Right atrium auricular region (tissue), 2 donors: ENCODE results near the gene DCUN1D2. TPM values are rescaled to one million over a fixed set of nuclear protein-coding genes. Genes with fewer than 3 reads are reported as not detected.

Source experiments
- DNase-seq: peaks from one replicate; pipeline ENCODE4 v3.0.0-alpha.2; 2019; ENCODE audit warnings: low spot score
- H3K27ac ChIP-seq, 2 donors: fragments of 200-600 bp; sonication (generic); 1 replicate in 1 of 2; 2 replicates in 1 of 2; pipeline ENCODE4 v1.5.1; 2016 to 2019
- H3K27me3 ChIP-seq, 2 donors: fragments of 200-600 bp; sonication (generic); one replicate each; pipeline versions ENCODE4 v1.5.1 to v1.6.0; 2017 to 2019
- H3K36me3 ChIP-seq: fragments of 200-600 bp; sonication (generic); one replicate; pipeline ENCODE4 v1.5.1; 2016
- H3K4me1 ChIP-seq, 2 donors: fragments of 200-600 bp; sonication (generic); one replicate each; pipeline versions ENCODE4 v1.5.1 to v1.6.0; 2017 to 2019
- H3K4me3 ChIP-seq, 2 donors: fragments of 200-600 bp; sonication (generic); 1 replicate in 1 of 2; 2 replicates in 1 of 2; pipeline ENCODE4 v1.5.1; 2017 to 2019; ENCODE audit warnings: mild to moderate bottlenecking in 1 of 2, moderate library complexity in 1 of 2
- H3K9me3 ChIP-seq, 2 donors: fragments of 200-600 bp; sonication (generic); one replicate each; pipeline ENCODE4 v1.5.1; 2019
- total RNA-seq, 2 donors: library from RNA; depleted of rRNA; stranded (reverse); fragments of >200 nt; gene quantifications; one replicate each; pipeline ENCODE4 v1.1.0, GENCODE V29; 2016
- TF ChIP-seq, protein P1 (sequence below), 2 donors: fragments of 200-600 bp; sonication (generic); IDR thresholded peaks; one replicate each; pipeline ENCODE4 v1.5.1; 2019; ENCODE audit warnings: antibody characterized with exemption in 2 of 2

The DCUN1D2 gene
- total RNA-seq, 2 donors from 2014 or later = 45.3 to 65.5 TPM

- H3K36me3 ChIP-seq = peaks cover 89% of the 10 kb centered on the region
- TF ChIP-seq, protein P1, sequence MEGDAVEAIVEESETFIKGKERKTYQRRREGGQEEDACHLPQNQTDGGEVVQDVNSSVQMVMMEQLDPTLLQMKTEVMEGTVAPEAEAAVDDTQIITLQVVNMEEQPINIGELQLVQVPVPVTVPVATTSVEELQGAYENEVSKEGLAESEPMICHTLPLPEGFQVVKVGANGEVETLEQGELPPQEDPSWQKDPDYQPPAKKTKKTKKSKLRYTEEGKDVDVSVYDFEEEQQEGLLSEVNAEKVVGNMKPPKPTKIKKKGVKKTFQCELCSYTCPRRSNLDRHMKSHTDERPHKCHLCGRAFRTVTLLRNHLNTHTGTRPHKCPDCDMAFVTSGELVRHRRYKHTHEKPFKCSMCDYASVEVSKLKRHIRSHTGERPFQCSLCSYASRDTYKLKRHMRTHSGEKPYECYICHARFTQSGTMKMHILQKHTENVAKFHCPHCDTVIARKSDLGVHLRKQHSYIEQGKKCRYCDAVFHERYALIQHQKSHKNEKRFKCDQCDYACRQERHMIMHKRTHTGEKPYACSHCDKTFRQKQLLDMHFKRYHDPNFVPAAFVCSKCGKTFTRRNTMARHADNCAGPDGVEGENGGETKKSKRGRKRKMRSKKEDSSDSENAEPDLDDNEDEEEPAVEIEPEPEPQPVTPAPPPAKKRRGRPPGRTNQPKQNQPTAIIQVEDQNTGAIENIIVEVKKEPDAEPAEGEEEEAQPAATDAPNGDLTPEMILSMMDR (IDR thresholded peaks at IDR 0.05) = no peak
- H3K4me3 ChIP-seq = no peak overlapping the region
- DNase-seq = no peak
- H3K27me3 ChIP-seq = no peaks in the 10 kb centered on the region
- H3K27ac ChIP-seq = no peak overlapping the region
- no peaks in the 10 kb centered on the region for H3K9me3 ChIP-seq
- H3K4me1 ChIP-seq = peaks cover 0 to 19% of the 10 kb centered on the region in 2 donors
These were observed 9.4 kb upstream of the DCUN1D2 start for GRCh38 chr13:113499936-113500335.

- no peak for DNase-seq
- peaks cover 0 to 21% of the 10 kb centered on the region in 2 donors for H3K4me1 ChIP-seq
- H3K4me3 ChIP-seq = no peak overlapping the region
- no peaks in the 10 kb centered on the region for H3K27me3 ChIP-seq
- H3K9me3 ChIP-seq = no peaks in the 10 kb centered on the region
- TF ChIP-seq, protein P1 (IDR thresholded peaks at IDR 0.05) = no peak
- no peak overlapping the region for H3K27ac ChIP-seq
- peaks cover 79% of the 10 kb centered on the region for H3K36me3 ChIP-seq
These were observed 8.4 kb upstream of the DCUN1D2 start for GRCh38 chr13:113498905-113499304.

- H3K4me1 ChIP-seq = peaks cover 0 to 38% of the 10 kb centered on the region in 2 donors
- no peaks in the 10 kb centered on the region for H3K9me3 ChIP-seq
- no peaks in the 10 kb centered on the region for H3K27me3 ChIP-seq
- DNase-seq = no peak
- peaks cover 67% of the 10 kb centered on the region for H3K36me3 ChIP-seq
- H3K27ac ChIP-seq = no peak overlapping the region
- no peak overlapping the region for H3K4me3 ChIP-seq
- TF ChIP-seq, protein P1 (IDR thresholded peaks at IDR 0.05) = no peak
These were observed 6.7 kb upstream of the DCUN1D2 start for GRCh38 chr13:113497217-113497616.

- Histone ChIP-seq H3K4me3 (peak overlapping the region in 1 of 2 donors; percentile 2), H3K36me3 (peaks cover 52% of the 10 kb centered on the region), H3K27ac (peak overlapping the region; percentile 2 to 36), H3K9me3 (no peaks in the 10 kb centered on the region), H3K27me3 (no peaks in the 10 kb centered on the region), H3K4me1 (peaks cover 0 to 44% of the 10 kb centered on the region in 2 donors)
- DNase-seq = no peak
- TF ChIP-seq, protein P1 (IDR thresholded peaks at IDR 0.05) = no peak
These were observed 5.1 kb upstream of the DCUN1D2 start for GRCh38 chr13:113495494-113496210.

DNA sequence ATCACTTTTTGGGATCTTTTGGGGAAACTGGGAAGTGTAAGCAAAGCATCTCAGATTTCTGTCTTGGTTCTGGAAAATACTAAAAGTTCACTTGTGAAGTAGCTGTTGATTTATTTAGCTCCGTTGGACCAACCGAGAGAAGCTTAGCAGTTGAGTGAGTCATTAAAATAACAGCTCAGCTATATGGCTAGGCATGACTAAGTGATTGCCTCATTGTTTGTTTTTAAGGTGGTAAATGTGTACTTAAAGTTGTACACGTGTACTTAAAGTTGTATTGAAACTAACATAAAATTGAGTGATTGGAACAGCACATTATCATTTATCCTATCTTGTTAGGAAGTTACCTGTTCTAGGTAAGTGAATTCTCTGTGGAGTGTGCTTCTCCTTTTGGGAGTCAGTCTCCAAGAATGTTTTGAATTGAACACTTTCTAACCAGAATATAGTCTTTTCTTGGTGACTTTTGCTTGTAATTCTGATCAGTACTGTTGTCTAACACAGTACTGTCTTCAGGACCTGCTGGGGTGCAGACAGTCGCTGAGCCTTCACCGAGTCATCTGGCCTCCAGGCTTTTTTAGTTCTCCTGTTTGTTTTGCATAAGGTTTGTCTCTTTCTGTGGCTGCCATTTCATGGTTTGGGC is 2.9 kb upstream of the DCUN1D2 start:
- TF ChIP-seq, protein P1 (IDR thresholded peaks at IDR 0.05) = no peak
- Histone ChIP-seq H3K36me3 (peaks cover 30% of the 10 kb centered on the region), H3K9me3 (no peaks in the 10 kb centered on the region), H3K4me3 (no peak overlapping the region), H3K27me3 (no peaks in the 10 kb centered on the region), H3K4me1 (peaks cover 0 to 56% of the 10 kb centered on the region in 2 donors), H3K27ac (peak overlapping the region; percentile 49 to 94)
- no peak for DNase-seq
